GM21515 (cell line): ENCODE measurements around the gene AANAT.

Experiments
- ATAC-seq: cut with Tn5 transposase; IDR thresholded peaks from one replicate; pipeline ENCODE4 v1.9.1; 2021; ENCODE audit not compliant: unreplicated experiment

AANAT gene

GRCh38 chr17:76467366-76467765, at the start of gene AANAT:
Gene AANAT (plus strand): TSS chr17:76467603. CDS start chr17:76468747, 1,144 bp downstream.
- no peak for ATAC-seq

GRCh38 chr17:76419576-76420260, 47.7 kb upstream of the AANAT start:
- ATAC-seq, result no peak

- ATAC-seq, result no peak
Measured at GRCh38 chr17:76420356-76421043, 46.9 kb upstream of the AANAT start.

GRCh38 chr17:76421044-76421407, 46.4 kb upstream of the AANAT start:
- no peak for ATAC-seq

GRCh38 chr17:76422406-76422805, 45.0 kb upstream of the AANAT start:
- no peak for ATAC-seq

GRCh38 chr17:76422860-76423259, 44.5 kb upstream of the AANAT start:
- no peak for ATAC-seq

- ATAC-seq, result no peak
Measured at GRCh38 chr17:76426853-76427252, 40.5 kb upstream of the AANAT start.

GRCh38 chr17:76427501-76428231, 39.7 kb upstream of the AANAT start:
- no peak for ATAC-seq

- ATAC-seq, result no peak
Measured at GRCh38 chr17:76428511-76428910, 38.9 kb upstream of the AANAT start.

GRCh38 chr17:76431509-76431908, 35.9 kb upstream of the AANAT start:
- ATAC-seq, result no peak

- no peak for ATAC-seq
Measured at GRCh38 chr17:76432004-76432403, 35.4 kb upstream of the AANAT start.

GRCh38 chr17:76432712-76433336, 34.6 kb upstream of the AANAT start:
- ATAC-seq, result no peak

GRCh38 chr17:76433693-76434092, 33.7 kb upstream of the AANAT start:
- no peak for ATAC-seq

- no peak for ATAC-seq
Measured at GRCh38 chr17:76434870-76435269, 32.5 kb upstream of the AANAT start.

- ATAC-seq, result no peak
Measured at GRCh38 chr17:76435751-76436150, 31.7 kb upstream of the AANAT start.

- ATAC-seq, result no peak
Measured at GRCh38 chr17:76437467-76438402, 29.7 kb upstream of the AANAT start.

- ATAC-seq, result no peak
Measured at GRCh38 chr17:76438906-76439305, 28.5 kb upstream of the AANAT start.

GRCh38 chr17:76439314-76439928, 28.0 kb upstream of the AANAT start:
- no peak for ATAC-seq

GRCh38 chr17:76440751-76441362, 26.5 kb upstream of the AANAT start:
- no peak for ATAC-seq
